VCaP (cell line): Measurements from ENCODE around the gene MOXD1.
"Not testable (repeated sequence)": the region's sequence is repeated elsewhere in the genome, so short reads cannot be mapped to it uniquely, and the experiment has no call there.

Source experiments
- H3K27ac ChIP-seq: fragments of 450-650 bp; 2 replicates; pipeline ENCODE4 v1.5.1; 2017
- TF ChIP-seq, protein P1 (sequence below): fragments of 450-650 bp; conservative IDR thresholded peaks from 2 replicates; pipeline ENCODE4 v1.5.1; 2017; ENCODE audit warnings: mild to moderate bottlenecking, moderate library complexity

Gene MOXD1

GRCh38 chr6:132272776-132273175 lies 128.5 kb downstream of the MOXD1 start:
- H3K27ac ChIP-seq = no peak overlapping the region
- TF ChIP-seq, protein P1, sequence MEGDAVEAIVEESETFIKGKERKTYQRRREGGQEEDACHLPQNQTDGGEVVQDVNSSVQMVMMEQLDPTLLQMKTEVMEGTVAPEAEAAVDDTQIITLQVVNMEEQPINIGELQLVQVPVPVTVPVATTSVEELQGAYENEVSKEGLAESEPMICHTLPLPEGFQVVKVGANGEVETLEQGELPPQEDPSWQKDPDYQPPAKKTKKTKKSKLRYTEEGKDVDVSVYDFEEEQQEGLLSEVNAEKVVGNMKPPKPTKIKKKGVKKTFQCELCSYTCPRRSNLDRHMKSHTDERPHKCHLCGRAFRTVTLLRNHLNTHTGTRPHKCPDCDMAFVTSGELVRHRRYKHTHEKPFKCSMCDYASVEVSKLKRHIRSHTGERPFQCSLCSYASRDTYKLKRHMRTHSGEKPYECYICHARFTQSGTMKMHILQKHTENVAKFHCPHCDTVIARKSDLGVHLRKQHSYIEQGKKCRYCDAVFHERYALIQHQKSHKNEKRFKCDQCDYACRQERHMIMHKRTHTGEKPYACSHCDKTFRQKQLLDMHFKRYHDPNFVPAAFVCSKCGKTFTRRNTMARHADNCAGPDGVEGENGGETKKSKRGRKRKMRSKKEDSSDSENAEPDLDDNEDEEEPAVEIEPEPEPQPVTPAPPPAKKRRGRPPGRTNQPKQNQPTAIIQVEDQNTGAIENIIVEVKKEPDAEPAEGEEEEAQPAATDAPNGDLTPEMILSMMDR = no peak

DNA sequence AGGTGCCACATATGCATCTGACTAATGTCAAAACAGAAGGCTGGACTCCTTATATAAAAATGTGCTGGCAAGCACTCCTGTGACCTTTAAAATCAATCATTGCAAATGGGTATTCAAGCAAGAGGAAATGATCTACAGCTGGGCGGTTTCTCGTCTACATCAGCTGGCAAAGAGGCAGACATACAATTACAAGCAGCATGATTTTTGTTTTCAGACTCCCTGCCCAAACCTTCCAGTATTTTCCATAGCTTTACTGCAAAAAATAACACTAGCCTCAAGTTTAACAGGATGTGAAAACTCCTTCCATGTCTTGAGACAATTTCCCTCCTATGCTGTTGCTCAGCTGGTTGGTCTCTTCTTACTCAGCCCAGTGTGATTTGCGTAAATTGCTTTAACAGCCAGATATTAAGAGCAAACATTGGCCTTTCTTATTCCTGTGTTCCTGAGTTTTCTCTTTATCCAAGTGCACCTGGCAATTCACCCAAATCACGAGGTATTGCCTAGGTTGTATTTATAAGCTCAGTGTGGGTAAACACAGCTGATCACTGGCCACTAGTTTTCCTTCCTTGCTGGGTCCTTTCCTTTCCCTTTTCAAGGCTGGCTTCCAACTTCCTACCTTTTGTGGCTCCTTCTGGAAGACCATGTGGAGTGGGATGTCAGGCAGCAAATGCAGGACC lies 130.4 kb downstream of the MOXD1 start:
- TF ChIP-seq, protein P1 = no peak
- peak overlapping the region; percentile 87 for H3K27ac ChIP-seq

GRCh38 chr6:132268666-132269065 lies 132.6 kb downstream of the MOXD1 start:
- not testable (repeated sequence) for H3K27ac ChIP-seq

- TF ChIP-seq, protein P1 = no peak
- H3K27ac ChIP-seq = no peak overlapping the region
These were observed 133.1 kb downstream of the MOXD1 start for GRCh38 chr6:132268209-132268608.

- no peak overlapping the region for H3K27ac ChIP-seq
- TF ChIP-seq, protein P1 = no peak
These were observed 135.7 kb downstream of the MOXD1 start for GRCh38 chr6:132265451-132266097.

DNA sequence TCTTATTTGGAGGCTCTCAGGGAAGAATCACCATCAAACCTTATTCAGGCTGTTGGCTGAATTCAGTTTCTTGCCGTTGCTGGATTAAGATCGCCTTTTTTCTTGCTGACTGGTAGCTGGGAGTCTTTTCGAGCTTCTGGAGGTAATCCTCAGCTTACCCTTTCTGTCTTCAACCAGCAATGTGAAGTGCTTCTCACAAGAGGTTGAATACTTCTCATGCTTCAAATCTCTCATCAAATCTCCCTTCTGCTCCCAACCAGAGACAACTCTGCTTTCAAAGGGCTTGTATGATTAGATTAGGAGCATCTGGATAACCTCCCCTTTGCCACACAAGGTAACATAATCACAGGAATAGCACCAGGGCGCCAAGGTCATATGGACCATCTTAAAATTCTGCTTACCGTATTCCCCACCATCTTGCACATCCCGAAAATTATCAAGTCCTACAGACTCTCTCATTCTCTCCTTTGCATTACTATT lies 137.2 kb downstream of the MOXD1 start:
- TF ChIP-seq, protein P1 = no peak

DNA sequence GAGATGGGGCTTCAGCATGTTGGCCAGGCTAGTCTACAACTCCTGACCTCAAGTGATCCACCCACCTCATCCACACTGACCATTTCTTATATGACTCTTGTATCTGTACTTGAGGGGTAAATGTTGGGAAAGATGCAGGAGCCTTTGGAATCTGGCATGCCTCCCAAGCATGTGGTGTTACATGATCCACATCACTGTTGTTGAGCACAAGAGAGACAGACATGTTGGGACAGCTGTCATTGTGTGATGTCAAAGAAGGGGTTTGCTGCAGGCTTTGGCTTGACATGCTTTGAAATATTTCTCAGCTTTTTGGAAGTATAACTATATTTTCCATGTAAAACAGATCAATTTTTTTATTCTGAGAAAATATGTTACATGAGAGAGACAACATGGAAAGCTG lies 139.9 kb downstream of the MOXD1 start:
- no peak overlapping the region for H3K27ac ChIP-seq
- TF ChIP-seq, protein P1 = no peak

More for the DNA sequence above, 137.2 kb downstream of the MOXD1 start:
- H3K27ac ChIP-seq = no peak overlapping the region

GRCh38 chr6:132259070-132259469 lies 142.2 kb downstream of the MOXD1 start:
- no peak overlapping the region for H3K27ac ChIP-seq
- TF ChIP-seq, protein P1 = peak; percentile 66
